TTC549 (cell line): ENCODE data around the gene ACAP1.

ENCODE experiments used
- FAIRE-seq: peaks from 2 replicates; lab custom pipeline; 2012; peaks lifted over from hg19 to GRCh38; lab: Jason Lieb, UNC

Gene ACAP1

GRCh38 chr17:7391307-7391706 lies 55.0 kb downstream of the ACAP1 start:
- no peak for FAIRE-seq

GRCh38 chr17:7392696-7393612 lies 56.6 kb downstream of the ACAP1 start:
- FAIRE-seq: no peak

GRCh38 chr17:7393613-7394451 lies 57.5 kb downstream of the ACAP1 start:
- FAIRE-seq: no peak

DNA sequence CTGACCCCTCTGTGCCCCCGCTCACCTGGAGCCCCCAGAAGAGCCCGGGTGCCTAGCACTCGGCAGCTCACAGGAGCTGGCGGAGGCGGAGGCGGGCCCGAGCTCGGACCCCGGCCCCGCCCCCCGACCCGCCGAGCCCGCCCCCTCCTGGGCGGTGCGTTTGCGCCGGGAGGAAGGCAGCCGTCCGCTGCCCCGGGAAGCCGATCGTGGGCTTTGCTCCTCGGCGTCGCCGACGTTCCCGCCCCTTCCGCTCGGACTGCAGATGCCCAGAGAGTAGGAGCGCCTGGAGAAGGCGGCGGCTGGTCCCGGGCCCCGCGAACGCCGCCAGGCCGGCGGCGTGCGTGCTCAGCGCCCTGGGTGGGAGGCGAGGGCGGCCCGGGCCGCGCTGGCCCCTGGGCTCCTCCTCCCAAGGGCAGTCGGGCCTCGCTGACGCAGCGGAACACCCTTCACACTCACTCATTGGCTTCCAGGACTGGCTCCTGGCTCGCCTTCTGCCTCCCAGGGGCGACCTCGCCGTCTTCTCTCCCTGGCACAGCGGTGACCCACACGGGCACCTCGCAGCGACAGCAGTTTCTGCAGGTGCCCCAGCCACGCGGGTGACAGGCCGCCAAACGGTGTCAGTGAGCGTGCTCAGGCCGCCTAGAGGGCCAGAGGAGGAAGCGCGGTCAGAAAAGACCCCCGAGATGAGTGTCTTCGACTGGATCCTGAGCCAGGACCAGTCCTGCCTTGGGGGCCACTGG lies 58.3 kb downstream of the ACAP1 start, which contains the start of gene PLSCR3:
Gene PLSCR3, minus strand, starts transcription at position 74 of the 740 bp plus-strand sequence. CDS start 415 bp downstream, outside the sequence.
- FAIRE-seq: no peak

GRCh38 chr17:7396147-7396546 lies 59.8 kb downstream of the ACAP1 start:
- no peak for FAIRE-seq

DNA sequence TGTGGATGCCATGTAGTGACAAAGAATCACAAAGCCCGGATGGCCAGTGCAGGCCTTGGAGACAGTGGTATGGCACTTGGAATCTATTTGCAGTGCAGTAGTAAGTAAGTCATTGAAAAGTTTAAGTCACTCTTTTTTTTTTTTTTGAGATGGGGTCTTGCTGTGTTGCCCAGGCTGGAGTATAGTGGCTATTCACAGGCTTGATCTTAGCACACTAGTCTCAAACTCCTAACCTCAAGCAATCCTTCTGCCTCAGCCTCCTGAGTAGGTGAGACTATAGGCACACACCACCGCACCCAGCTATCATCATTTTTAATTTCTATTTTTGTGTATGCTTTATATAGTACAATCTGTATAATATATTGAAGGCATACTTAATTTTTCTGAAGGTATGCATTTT lies 62.3 kb downstream of the ACAP1 start:
- FAIRE-seq: no peak
